IMR-90 (cell line): Measurements from ENCODE around the gene UBE2QL1. TPM values are rescaled to one million over a fixed set of nuclear protein-coding genes. Genes with fewer than 3 reads are reported as not detected.

ENCODE experiments used
- ATAC-seq: fragments of 200-7000 bp; cut with Tn5 transposase; 2 replicates; pipeline ENCODE4 v1.9.1; 2020; ENCODE audit warnings: low read depth, mild to moderate bottlenecking, moderate library complexity
- BruUV-seq: library from RNA; stranded (reverse); fragments of 400-500 nt; replicated peaks from 2 replicates; lab custom pipeline; 2021; lab: Mats Ljungman, UMichigan
- CTCF ChIA-PET: fragments of 300-600 bp; formaldehyde crosslinking; extraction: SDS; loops from one replicate; lab custom pipeline; 2021; ENCODE audit warnings: antibody characterized with exemption; lab: Yijun Ruan, JAX
- POLR2A ChIA-PET: fragments of 300-600 bp; sonication (Branson Sonifier 250); formaldehyde crosslinking; loops from one replicate; lab custom pipeline; 2022; ENCODE audit warnings: antibody characterized with exemption; ENCODE audit not compliant: unreplicated experiment; lab: Charles Lee
- DNase-seq: peaks from one replicate; pipeline ENCODE4 v3.0.0; 2013
- H2AFZ ChIP-seq: replicated peaks from 2 replicates; pipeline ENCODE3; 2013; ENCODE audit warnings: low read length, mild to moderate bottlenecking; ENCODE audit not compliant: poor library complexity
- H2AK5ac ChIP-seq: 2 replicates; pipeline ENCODE4 v1.6.1; 2013; ENCODE audit warnings: low read depth, low read length, inconsistent platforms
- H2AK9ac ChIP-seq: replicated peaks from 2 replicates; pipeline ENCODE3; 2013; ENCODE audit warnings: mild to moderate bottlenecking, low read depth, low read length, moderate library complexity; ENCODE audit not compliant: poor library complexity
- H2BK120ac ChIP-seq: 2 replicates; pipeline ENCODE4 v1.6.1; 2013; ENCODE audit warnings: low read depth, low read length, inconsistent platforms
- H2BK15ac ChIP-seq: 3 replicates; pipeline ENCODE4 v1.6.1; 2013; ENCODE audit warnings: low read depth, low read length, inconsistent platforms
- H2BK20ac ChIP-seq: 2 replicates; pipeline ENCODE4 v1.6.1; 2013; ENCODE audit warnings: low read depth, mild to moderate bottlenecking, inconsistent platforms, low read length, moderate library complexity
- H2BK5ac ChIP-seq: 2 replicates; pipeline ENCODE4 v1.6.1; 2013; ENCODE audit warnings: mild to moderate bottlenecking, low read depth, low read length, inconsistent platforms; ENCODE audit not compliant: poor library complexity, severe bottlenecking
- H3K14ac ChIP-seq: replicated peaks from 2 replicates; pipeline ENCODE4 v1.6.1; 2013; ENCODE audit warnings: low read depth, low read length, inconsistent platforms
- H3K18ac ChIP-seq: 2 replicates; pipeline ENCODE4 v1.6.1; 2013; ENCODE audit warnings: low read depth, low read length, control low read depth
- H3K23ac ChIP-seq: 2 replicates; pipeline ENCODE4 v1.6.1; 2013; ENCODE audit warnings: low read depth, low read length, inconsistent platforms
- H3K27ac ChIP-seq: 2 replicates; pipeline ENCODE4 v1.5.1; 2013; ENCODE audit warnings: mild to moderate bottlenecking, control low read depth, low read length; ENCODE audit not compliant: insufficient read depth
- H3K27me3 ChIP-seq: 2 replicates; pipeline ENCODE4 v1.6.1; 2013; ENCODE audit warnings: low read length; ENCODE audit not compliant: control insufficient read depth, insufficient read depth
- H3K36me3 ChIP-seq: 2 replicates; pipeline ENCODE4 v1.6.1; 2013; ENCODE audit warnings: low read length, mixed read lengths; ENCODE audit not compliant: control insufficient read depth, insufficient read depth
- H3K4ac ChIP-seq: 2 replicates; pipeline ENCODE4 v1.6.1; 2013; ENCODE audit warnings: low read depth, low read length, inconsistent platforms
- H3K4me1 ChIP-seq: 2 replicates; pipeline ENCODE4 v1.6.1; 2013; ENCODE audit warnings: low read length, mixed read lengths; ENCODE audit not compliant: control insufficient read depth, insufficient read depth
- H3K4me2 ChIP-seq: 2 replicates; pipeline ENCODE4 v1.6.1; 2013; ENCODE audit warnings: low read depth, mild to moderate bottlenecking, control low read depth, low read length, moderate library complexity
- H3K4me3 ChIP-seq: 2 replicates; pipeline ENCODE4 v1.5.1; 2013; ENCODE audit warnings: low read depth, mild to moderate bottlenecking, control low read depth, low read length, moderate library complexity; ENCODE audit not compliant: insufficient read depth
- H3K56ac ChIP-seq: 2 replicates; pipeline ENCODE4 v1.6.1; 2013; ENCODE audit warnings: low read length, inconsistent platforms; ENCODE audit not compliant: insufficient read depth; ENCODE audit errors: extremely low read depth
- H3K79me1 ChIP-seq, 2 experiments: 2 replicates each; pipeline ENCODE4 v1.6.1; 2013; ENCODE audit warnings: low read length in 2 of 2, inconsistent platforms in 1 of 2, low read depth in 1 of 2
- H3K9ac ChIP-seq: 2 replicates; pipeline ENCODE4 v1.6.1; 2013; ENCODE audit warnings: low read depth, low read length, control low read depth
- H3K9me1 ChIP-seq: 2 replicates; pipeline ENCODE4 v1.6.1; 2013; ENCODE audit warnings: low read length, inconsistent platforms; ENCODE audit not compliant: insufficient read depth
- H3K9me3 ChIP-seq: 2 replicates; pipeline ENCODE4 v1.6.1; 2013; ENCODE audit warnings: low read length; ENCODE audit not compliant: control insufficient read depth, insufficient read depth
- H4K20me1 ChIP-seq: 2 replicates; pipeline ENCODE4 v1.6.1; 2013; ENCODE audit warnings: low read length, inconsistent platforms; ENCODE audit not compliant: insufficient read depth
- H4K5ac ChIP-seq: 2 replicates; pipeline ENCODE4 v1.6.1; 2013; ENCODE audit warnings: mild to moderate bottlenecking, low read depth, low read length, control low read depth
- H4K8ac ChIP-seq, 2 experiments: 2 replicates each; pipeline ENCODE4 v1.6.1; 2013; ENCODE audit warnings: low read depth in 2 of 2, low read length in 2 of 2, control low read depth in 1 of 2, inconsistent platforms in 1 of 2
- H4K91ac ChIP-seq: 2 replicates; pipeline ENCODE4 v1.6.1; 2013; ENCODE audit warnings: low read depth, low read length, inconsistent platforms; ENCODE audit not compliant: insufficient read depth
- BHLHE40 ChIP-seq: fragments of 150-350 bp; IDR thresholded peaks from 2 replicates; pipeline ENCODE4 v1.6.1; 2016; ENCODE audit warnings: mild to moderate bottlenecking, low read depth, low read length
- CEBPB ChIP-seq: IDR thresholded peaks from 2 replicates; pipeline ENCODE4 v1.6.1; 2012; ENCODE audit warnings: low read depth, low read length, improper control_type of control experiment
- CHD1 ChIP-seq: IDR thresholded peaks from 2 replicates; pipeline ENCODE4 v1.6.1; 2012; ENCODE audit warnings: low read depth, low read length, improper control_type of control experiment
- FOS ChIP-seq: fragments of 150-350 bp; IDR thresholded peaks from 2 replicates; pipeline ENCODE4 v1.6.1; 2016; ENCODE audit warnings: low read depth, low read length
- MAFK ChIP-seq: IDR thresholded peaks from 2 replicates; pipeline ENCODE4 v1.6.1; 2012; ENCODE audit warnings: low read depth, low read length, improper control_type of control experiment
- MAZ ChIP-seq: IDR thresholded peaks from 2 replicates; pipeline ENCODE4 v1.6.1; 2012; ENCODE audit warnings: low read depth, mild to moderate bottlenecking, low read length, improper control_type of control experiment, moderate library complexity, borderline replicate concordance
- MXI1 ChIP-seq: IDR thresholded peaks from 2 replicates; pipeline ENCODE4 v1.6.1; 2012; ENCODE audit warnings: low read depth, mild to moderate bottlenecking, low read length, moderate library complexity, borderline replicate concordance
- NFE2L2 ChIP-seq: fragments of 150-350 bp; IDR thresholded peaks from 2 replicates; pipeline ENCODE4 v1.6.1; 2016; ENCODE audit warnings: low read depth, mild to moderate bottlenecking, low read length
- RCOR1 ChIP-seq: IDR thresholded peaks from 2 replicates; pipeline ENCODE4 v1.6.1; 2012; ENCODE audit warnings: mild to moderate bottlenecking, low read length, improper control_type of control experiment; ENCODE audit not compliant: insufficient replicate concordance
- SMC3 ChIP-seq: fragments of 150-350 bp; IDR thresholded peaks from 2 replicates; pipeline ENCODE4 v1.6.1; 2016; ENCODE audit warnings: low read depth, mild to moderate bottlenecking, antibody characterized with exemption, low read length, moderate library complexity
- WGBS, 2 experiments: methylation state at CpG; one replicate each; pipeline versions ENCODE4 v1.1.5 to v1.1.7; 2013; ENCODE audit warnings: missing lambda C conversion rate in 2 of 2; ENCODE audit not compliant: insufficient read length in 1 of 2; ENCODE audit errors: extremely low coverage in 2 of 2; 5-methylcytosine and 5-hydroxymethylcytosine counted together
- dilution Hi-C: fragments of 300-500 bp; cut with HindIII; formaldehyde crosslinking; loops from one replicate; pipeline ENCODE4 v1.14.3; 2018; ENCODE audit warnings: low sequenced_read_pairs; ENCODE audit not compliant: unreplicated experiment
- in situ Hi-C: fragments of 300-500 bp; cut with MboI; formaldehyde crosslinking; loops from 3 replicates; pipeline ENCODE4 v1.14.3; 2019; ENCODE audit warnings: low sequenced_read_pairs, inconsistent platforms, mixed read lengths
- intact Hi-C: fragments of 100-400 bp; cut with micrococcal nuclease; formaldehyde crosslinking; loops from 2 replicates; pipeline ENCODE4 v1.10.0; 2022
- polyA plus RNA-seq, 3 experiments: library from polyadenylated mRNA; depleted of rRNA; stranded (reverse); fragments of >200 nt; gene quantifications; 2 replicates each; pipeline ENCODE4 v1.2.3, GENCODE V29; 2012; ENCODE audit warnings: low replicate concordance in 1 of 3
- total RNA-seq: library from RNA; depleted of rRNA; stranded (reverse); fragments of >200 nt; gene quantifications from 2 replicates; pipeline ENCODE4 v1.2.3, GENCODE V29; 2012
- TF ChIP-seq, protein P1 (sequence below): fragments of 150-350 bp; IDR thresholded peaks from 2 replicates; pipeline ENCODE4 v1.6.1; 2017; ENCODE audit warnings: mild to moderate bottlenecking, antibody characterized with exemption, low read length, low read depth
- TF ChIP-seq, protein P2 (sequence below): conservative IDR thresholded peaks from 2 replicates; pipeline ENCODE4 v1.5.1; 2012; ENCODE audit warnings: mild to moderate bottlenecking, low read depth, low read length, improper control_type of control experiment

Gene UBE2QL1
- total and polyA plus RNA-seq, 2 of the 4 experiments (the other 2 are of a cell fraction): not detected

DNA sequence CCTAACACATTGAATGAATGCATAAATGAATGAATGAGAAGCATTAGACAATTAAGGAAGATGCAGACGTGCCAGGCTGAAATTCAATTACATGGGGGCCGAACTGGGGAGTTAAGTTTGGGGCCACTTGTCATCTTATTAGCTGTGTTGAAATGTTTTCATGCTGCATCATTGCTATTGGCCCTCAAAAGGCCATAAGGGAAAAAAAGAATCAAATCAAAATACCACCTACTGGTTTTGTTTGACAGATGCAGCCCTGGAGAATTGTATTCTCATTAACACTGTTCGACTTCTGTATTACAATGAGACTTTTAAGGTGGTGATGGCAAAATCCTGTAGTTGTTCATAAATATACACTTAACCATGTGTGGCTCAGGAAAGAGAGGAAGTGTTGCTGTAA lies 38.4 kb downstream of the UBE2QL1 start:
- POLR2A ChIA-PET: no interaction called here
- no peak overlapping the region for H4K91ac ChIP-seq
- CTCF ChIA-PET: no interaction called here
- no peak overlapping the region for H2BK120ac ChIP-seq
- intact Hi-C loops (no loop called here), in situ Hi-C loops (no loop called here), dilution Hi-C loops (no loop called here)
- BruUV-seq: no TSS peak
- no peak overlapping the region for H2BK5ac ChIP-seq
- no peak overlapping the region for H2BK15ac ChIP-seq
- H3K4me3 ChIP-seq: no peak overlapping the region
- H4K8ac ChIP-seq: no peak overlapping the region
- no peaks in the 10 kb centered on the region for H3K4me1 ChIP-seq
- H2AK9ac ChIP-seq: no peak overlapping the region
- no peak overlapping the region for H3K4ac ChIP-seq
- no peak overlapping the region for H3K14ac ChIP-seq
- no peak overlapping the region for H3K23ac ChIP-seq
- H4K5ac ChIP-seq: no peak overlapping the region
- H3K18ac ChIP-seq: no peak overlapping the region
- no peak for DNase-seq
- no peak overlapping the region for H2BK20ac ChIP-seq
- H3K9me1 ChIP-seq: no peaks in the 10 kb centered on the region
- no peaks in the 10 kb centered on the region for H3K36me3 ChIP-seq
- no CpG with 5 or more reads among the region's 3 CpGs for WGBS, 2 experiments
- H2AK5ac ChIP-seq: no peak overlapping the region
- H2AFZ ChIP-seq: no peak overlapping the region
- no peaks in the 10 kb centered on the region for H4K20me1 ChIP-seq
- no peaks in the 10 kb centered on the region for H3K27me3 ChIP-seq
- no peak overlapping the region for H3K9ac ChIP-seq
- no peaks in the 10 kb centered on the region for H3K9me3 ChIP-seq
- no peak for ATAC-seq
- no peak overlapping the region for H3K27ac ChIP-seq
- no peaks in the 10 kb centered on the region for H3K79me1 ChIP-seq
- H3K4me2 ChIP-seq: no peak overlapping the region
- TF ChIP-seq MAZ (no peak), CHD1 (no peak), FOS (no peak), RCOR1 (no peak), MXI1 (no peak), BHLHE40 (no peak), CEBPB (no peak), NFE2L2 (no peak), SMC3 (no peak), MAFK (no peak)
- TF ChIP-seq, protein P1, sequence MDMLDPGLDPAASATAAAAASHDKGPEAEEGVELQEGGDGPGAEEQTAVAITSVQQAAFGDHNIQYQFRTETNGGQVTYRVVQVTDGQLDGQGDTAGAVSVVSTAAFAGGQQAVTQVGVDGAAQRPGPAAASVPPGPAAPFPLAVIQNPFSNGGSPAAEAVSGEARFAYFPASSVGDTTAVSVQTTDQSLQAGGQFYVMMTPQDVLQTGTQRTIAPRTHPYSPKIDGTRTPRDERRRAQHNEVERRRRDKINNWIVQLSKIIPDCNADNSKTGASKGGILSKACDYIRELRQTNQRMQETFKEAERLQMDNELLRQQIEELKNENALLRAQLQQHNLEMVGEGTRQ: no peak
- TF ChIP-seq, protein P2, sequence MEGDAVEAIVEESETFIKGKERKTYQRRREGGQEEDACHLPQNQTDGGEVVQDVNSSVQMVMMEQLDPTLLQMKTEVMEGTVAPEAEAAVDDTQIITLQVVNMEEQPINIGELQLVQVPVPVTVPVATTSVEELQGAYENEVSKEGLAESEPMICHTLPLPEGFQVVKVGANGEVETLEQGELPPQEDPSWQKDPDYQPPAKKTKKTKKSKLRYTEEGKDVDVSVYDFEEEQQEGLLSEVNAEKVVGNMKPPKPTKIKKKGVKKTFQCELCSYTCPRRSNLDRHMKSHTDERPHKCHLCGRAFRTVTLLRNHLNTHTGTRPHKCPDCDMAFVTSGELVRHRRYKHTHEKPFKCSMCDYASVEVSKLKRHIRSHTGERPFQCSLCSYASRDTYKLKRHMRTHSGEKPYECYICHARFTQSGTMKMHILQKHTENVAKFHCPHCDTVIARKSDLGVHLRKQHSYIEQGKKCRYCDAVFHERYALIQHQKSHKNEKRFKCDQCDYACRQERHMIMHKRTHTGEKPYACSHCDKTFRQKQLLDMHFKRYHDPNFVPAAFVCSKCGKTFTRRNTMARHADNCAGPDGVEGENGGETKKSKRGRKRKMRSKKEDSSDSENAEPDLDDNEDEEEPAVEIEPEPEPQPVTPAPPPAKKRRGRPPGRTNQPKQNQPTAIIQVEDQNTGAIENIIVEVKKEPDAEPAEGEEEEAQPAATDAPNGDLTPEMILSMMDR: no peak
- no peak overlapping the region for H3K56ac ChIP-seq
